GM19239 (cell line): Measurements from ENCODE around the gene C20orf144.
A peak's percentile ranks its signal among the peaks of the same experiment; 100 is the strongest.

ENCODE experiments used
- DNase-seq: peaks from one replicate; pipeline ENCODE4 v3.0.0; 2011; ENCODE audit warnings: low spot score; ENCODE audit not compliant: insufficient read length
- FAIRE-seq: peaks from 2 replicates; lab custom pipeline; 2011; peaks lifted over from hg19 to GRCh38; lab: Jason Lieb, UNC

C20orf144 gene

DNA sequence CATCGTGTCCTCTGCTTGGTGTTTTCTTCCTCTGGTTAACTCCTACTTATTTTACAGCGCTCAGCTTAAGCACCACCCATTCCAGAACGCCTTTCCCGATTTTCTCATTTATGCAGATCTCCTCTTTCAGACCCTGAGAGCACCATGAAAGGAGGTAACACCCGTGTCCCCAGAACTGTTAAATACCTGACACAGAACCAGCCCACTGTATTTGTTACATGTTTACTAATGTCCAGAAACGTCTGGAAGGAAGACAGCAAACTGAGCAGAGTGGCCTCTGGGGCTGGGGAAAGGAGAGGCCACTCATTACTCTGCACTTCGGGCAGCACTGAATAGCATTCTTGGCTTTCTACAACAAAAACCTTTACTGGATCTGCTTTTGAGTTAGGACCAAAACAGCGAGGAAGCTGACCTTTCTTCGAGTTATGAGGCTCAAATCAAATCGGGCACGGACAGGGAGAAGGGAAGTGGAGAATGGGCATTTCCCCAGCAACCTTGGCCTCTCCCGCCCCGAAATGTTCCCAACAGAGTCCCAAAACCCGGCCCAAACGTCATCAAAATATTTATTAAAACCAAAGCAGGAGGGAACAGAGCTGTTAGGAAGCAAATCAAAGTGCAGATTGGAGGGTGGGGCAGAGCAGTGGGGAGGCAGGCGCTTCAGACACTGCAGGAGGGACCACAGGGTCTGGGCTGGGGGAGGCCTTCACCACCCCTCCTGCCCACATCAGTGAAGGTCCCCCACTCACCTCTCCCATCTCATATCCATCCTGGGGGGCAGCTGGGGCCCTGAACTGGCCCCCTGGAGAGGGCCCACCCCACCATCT lies 13.2 kb downstream of the C20orf144 start:
- no peak for FAIRE-seq
- no peak for DNase-seq

DNA sequence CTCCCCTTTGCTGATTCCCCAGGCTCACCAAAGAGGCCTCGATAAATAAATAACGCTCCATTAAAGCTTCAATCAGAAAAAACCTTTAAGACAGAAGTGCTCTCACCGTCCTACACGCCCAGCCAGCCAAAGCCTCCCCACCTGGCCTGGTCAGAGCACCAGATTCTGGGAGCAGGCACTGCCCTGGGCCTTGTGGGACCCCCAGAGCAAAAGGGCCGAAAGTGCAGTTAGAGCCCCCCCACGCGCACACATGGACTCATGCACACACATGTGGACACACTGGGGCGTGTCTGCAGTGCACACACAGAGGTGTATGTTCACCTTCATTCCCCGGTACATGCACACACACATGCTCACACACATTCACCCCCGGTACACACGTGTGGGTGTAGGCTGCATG lies 14.0 kb downstream of the C20orf144 start:
- DNase-seq (no peak), FAIRE-seq (no peak)

DNA sequence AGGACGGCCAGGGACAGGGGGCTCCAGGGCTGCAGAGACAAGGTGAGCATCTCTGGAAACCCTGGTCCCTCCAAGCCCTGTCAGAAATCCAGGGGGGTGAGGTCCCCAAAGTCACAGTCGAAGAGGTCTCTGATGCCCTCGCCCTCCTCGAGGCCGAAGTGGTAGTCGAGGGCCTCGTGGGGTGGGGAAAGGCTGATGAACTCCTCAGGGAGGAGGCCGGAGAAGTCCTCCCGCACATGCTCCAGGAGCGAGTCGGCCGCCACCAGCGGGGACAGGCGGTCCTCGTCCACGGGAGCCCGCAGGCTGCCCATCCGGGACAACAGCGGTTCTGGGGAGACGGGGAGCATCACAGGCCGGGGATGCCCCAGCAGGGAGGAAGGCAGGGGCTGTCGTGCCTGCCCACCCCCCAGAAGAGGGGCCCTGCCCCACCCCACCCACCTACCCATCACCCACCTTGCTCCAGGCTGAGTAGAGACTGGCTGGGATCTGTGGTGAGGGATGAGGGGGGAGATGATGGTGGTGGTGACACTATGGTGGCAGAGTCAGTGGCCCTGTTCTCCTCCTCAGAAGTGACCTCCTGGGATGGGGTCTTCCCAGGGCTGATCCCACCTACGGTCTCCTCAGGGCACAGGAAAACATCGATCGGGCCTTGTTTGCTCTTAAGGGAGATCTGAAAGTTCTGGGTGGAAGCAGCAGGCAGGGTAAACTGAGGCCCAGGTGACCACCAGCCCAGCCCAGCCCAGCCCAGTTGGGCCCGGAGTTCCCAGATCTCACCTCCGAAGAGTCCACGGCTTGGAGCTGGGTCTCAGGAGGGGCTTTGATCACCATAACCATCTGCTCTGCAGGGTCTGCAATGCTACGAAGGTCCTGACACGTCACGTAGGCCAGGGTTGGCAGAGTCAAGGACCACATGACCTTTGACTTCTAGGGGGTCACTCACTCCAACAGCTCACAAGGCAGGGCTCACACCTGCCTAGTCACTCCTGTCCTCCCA lies 14.8 kb downstream of the C20orf144 start:
- DNase-seq = no peak
- FAIRE-seq = no peak

DNA sequence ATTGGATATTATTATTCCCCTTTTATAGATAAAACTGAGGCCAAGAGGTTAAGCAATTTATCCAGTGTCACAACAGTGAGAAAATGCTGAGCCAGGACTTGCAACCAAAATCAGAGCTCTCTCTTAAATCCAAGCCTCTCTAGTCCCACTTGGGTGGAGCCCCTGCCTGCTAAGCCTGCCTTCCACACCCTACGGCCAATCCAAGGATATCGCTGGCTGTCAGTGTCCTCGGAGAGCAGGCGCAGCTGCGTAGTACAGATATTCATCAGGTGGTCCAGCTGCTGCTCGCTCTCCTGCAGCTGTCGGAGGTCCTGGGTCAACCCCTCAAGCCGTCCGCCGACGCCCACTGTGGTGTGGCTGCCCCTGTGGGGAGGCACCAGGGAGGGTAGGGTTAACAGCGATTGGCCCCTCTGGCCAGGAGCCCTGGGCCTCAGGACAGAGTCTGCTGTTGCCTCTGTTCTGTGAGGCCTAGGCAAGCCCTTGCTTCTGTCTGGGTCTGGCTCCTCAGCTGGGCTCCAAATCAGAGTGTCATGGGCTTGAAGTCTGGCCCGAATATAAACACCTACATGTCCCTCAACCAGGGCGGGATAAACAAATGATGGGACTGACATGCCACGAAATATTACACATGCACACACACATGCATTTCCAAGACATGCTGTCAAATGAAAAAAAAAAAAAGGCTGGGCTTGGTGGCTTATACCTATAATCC lies 16.0 kb downstream of the C20orf144 start:
- no peak for FAIRE-seq
- DNase-seq = no peak

DNA sequence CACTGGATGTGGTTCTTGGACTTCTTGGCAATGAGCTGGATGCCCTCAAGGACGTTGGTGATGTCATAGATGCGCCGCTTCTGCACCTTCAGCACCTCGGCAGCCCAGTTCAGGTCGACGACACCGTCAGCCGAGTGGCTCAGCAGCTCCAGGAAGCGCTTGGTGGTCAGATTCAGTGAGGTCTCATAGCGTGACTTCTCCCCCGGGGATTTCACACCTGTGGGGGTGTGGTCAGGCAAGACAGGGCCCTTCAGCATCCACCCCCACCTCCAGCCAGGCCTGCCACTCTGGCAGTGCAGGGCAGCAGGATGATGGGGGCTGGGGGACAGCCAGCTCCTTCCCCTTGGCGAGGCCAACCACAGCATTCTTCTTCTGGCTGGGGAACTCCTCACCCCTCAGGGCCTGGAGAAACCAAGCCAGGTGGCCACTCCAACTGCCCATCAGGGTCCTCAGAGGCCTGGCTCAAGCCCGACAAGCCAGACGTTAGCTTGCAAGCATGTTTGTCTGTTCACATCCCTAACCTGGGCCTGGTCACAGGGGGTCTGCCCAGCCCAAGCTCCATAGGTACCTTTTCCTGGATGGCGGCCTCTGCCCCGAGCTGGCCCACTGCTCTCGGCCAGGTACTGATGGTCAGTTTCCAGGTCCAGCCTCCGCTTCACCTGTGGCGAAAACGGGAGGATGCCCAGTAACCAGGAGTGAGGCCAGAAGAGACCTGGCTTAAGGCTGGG lies 17.8 kb downstream of the C20orf144 start:
- DNase-seq (peak; percentile 63), FAIRE-seq (peak; percentile 71)

DNA sequence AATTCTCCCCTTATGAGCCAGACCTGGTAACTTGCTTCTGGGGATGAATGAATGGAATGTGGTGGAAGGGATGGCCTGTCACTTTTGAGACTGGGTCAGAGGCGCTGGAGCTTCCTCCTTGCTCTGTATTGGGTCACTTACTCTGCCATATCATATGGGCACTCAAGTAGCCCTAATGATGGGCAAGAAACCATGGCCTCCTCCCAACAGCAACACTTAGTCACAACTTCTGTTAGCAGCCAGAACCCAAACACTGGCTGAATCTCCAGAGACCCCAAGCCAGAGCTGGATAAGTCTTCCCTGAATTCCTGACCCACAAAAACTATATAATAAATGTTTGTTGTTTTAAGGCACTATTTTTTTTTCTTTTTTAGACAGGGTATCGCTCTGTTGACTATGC lies 18.6 kb downstream of the C20orf144 start:
- FAIRE-seq (no peak), DNase-seq (no peak)

DNA sequence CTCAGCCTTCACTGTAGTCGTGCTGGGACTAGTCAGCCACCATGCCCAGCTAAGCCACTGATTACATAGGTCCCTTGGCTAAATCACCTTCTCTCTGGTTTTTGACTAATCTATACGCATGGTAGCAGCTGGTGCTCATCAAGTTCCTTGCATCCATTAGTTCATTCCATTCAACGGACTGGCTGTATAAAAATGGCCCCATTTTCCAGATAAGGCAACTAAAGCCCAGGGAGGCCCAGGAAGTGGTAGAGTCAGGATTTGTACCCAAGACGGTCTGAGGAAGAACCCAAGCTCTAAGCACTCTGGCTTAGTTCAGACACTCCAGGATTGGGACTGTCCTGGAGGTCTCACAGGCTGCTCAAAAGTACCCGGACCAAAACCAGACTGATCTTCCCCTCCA lies 19.2 kb downstream of the C20orf144 start:
- DNase-seq (no peak), FAIRE-seq (no peak)

DNA sequence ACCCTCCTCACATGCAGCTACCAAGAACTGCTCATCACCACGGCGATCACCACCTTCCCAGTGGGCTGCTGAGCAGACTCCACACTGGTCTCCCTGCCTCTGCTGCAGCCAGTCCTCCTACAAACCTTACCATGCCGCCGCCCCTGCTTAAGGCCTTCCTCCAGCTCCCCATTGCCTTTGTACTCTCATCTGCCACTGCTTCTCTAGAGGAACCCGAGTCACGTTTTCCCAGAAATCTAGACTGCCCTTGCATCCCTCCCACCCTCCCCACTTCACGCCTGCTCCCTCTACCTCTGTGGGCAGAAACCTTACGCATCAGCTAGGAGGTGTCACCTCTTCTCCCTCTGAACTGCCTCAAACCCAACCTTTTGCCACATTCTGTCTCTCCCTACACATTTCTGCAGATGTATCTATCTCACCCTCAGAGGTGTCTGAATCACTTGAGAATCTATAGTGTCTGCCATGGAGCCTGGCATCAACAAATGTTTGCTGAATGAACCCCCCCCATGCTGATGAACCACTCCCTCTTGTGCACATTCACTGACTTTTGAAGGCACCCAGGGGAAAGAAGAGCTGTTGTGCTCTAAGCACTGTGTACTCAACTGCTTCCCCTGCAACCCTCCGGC lies 19.7 kb downstream of the C20orf144 start:
- DNase-seq (no peak), FAIRE-seq (no peak)

DNA sequence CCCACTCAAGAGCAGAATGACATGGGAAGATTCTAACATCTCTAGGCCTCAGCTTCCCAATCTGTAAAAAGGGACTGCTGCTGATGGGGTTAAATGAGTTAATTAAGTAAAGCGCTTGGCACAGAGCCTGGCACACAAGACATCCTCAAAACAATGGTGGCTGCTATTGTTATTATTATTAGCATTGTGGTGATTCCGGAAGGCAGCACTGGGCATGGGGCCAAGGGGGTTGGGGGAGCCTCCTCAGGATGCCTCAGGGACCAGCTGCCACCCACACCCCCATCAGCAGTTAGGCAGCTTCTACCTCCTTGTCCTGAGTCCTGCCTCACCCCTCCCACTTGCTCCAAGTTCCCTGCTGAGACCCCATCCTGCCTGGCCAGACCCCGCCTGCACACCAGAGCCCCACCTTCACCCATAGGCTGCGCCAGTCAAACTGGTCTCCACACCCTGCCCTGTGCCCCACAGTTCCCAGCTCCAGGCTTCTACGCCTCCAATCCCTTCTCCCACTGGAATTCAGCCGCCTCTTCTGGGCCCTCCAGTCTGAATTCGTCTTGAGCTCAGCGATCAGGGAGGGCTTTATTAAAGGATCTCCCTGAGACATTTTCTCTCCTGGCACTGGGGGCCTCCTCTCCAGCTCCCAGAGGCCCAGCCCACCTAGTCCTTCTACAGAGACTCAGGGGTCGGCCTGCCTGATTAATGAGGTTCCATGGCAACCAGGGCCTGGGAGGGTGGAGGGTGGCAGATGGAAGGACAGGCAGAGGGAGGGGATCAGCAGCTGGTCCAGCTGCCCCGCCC lies 22.6 kb downstream of the C20orf144 start:
- no peak for DNase-seq
- FAIRE-seq = no peak

DNA sequence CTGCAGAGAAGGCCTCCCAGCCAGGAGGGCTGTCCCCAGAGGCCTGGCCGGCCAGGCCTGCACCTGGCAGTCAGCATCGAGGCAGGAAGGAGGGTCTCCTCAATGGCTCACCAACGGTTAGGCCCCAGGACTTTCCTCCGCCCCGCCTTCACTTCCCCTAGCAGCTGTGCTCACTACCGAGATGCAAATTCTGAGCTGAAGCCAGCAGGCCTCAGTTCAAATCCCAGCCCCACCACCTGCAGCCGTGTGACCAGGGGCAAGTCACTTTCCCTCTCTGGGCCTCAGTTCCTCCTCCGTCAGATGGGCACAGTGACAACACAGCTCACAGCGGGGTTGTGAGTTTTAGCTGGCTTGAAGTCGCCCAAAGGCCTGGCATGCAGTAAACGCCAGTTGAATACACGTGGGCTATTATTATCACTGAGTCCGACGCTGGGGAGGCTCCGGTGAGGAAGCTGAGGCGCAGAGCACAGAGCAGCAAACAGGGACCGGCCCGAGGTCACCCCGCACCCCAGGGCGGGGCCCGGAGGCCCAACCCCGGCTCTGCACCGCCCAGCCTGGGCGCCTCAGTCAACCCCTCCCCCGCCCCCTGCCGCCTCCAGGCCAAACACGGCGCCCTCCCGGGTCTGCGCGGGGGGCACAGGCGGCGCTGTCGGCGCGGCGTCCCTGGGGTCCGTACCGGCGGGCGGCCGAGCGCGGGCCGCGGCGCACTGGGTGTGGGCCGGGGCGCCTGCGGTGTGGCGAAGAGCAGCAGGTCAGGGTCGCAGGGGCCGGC lies 23.4 kb downstream of the C20orf144 start:
- DNase-seq (peak; percentile 86), FAIRE-seq (peak; percentile 87)

DNA sequence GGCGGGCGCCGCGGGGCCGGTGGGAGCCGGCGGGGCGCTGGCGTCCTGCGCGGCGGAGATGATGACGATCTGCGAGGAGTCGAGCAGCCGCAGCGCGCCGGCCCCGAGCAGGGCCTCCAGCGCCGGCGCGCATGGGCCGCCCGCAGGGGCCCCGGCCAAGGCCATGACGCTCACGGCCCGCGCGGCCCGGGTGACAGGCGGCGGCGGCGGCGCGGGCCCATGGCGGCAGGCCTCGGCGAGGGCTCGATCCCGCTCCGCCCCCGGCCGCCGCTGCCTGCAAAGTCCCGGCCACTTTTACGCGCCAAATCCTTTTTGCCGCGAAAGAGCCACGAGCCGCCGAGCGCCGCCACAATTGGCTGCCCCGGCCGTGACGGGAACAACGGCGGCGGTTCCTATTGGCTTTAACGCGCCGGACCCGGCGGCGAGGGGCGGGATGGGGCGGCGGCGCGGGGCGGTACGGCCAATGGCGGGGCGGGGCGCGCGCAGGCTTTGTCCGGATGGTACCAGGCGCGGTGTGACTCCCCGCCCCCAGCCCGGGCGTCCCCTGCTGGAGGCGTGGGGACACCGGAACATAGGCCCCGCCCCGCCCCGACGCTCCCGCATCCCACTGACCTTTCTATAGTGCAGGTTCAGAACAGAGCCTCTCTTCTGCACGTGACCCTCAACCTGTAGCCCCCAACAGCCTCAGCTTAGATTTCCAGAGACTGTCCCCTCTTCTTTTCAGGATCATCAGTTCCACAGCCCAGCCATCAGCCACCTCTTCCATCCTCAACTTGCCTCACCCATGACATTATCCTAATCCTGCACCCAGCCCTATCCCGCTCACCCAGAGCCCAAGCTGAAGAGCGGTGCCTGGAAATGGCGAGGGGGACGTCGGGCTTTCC lies 24.2 kb downstream of the C20orf144 start, which contains the start of gene E2F1:
Gene E2F1 (minus strand): TSS at position 286 of the 884 bp plus-strand sequence. CDS start 121 bp downstream, at position 165.
- FAIRE-seq (peak; percentile 49), DNase-seq (peak; percentile 98)

DNA sequence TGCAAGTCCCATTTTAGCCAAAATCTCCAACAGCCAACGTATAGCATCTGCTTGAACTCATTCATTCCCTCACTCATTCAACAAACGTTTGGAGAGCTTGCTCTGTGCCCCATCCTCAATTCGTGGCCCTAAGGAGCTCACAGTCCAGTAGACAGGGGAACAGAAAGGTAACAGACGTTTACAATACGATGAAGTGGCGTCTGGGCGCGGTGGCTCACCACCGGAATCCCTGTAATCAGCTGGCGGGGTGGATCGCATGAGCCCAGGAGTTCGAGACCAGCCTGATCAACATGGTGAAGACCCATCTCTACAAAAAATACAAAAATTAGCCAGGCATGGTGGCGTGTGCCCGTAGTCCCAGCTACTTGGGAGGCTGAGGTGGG lies 24.8 kb downstream of the C20orf144 start:
- no peak for FAIRE-seq

DNA sequence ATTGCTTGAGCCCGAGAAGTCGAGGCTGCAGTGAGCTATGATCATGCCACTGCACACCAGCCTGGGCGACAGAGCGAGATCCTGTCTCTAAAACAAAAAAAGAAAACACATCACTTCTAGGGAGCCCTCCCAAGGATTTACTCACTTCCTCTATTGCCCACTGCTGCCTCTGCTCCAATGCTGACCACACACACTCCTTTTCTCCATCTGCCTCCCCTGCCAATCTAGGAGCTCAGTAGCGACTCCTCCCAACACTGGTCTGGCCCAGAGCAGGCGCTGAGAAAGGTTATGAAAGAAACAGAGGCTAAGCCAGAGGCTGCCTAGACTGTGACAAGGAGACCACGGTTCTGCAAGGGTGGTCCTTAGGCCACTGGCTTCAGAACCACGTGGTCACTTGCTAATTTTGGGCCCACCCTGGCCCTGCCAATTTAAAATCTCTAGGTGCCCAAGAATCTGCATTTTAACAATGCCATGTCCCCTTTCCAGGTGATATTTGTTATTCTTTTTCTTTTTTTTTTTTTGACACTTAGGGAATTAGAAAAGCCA lies 25.3 kb downstream of the C20orf144 start:
- no peak for DNase-seq
- no peak for FAIRE-seq

More for the DNA sequence above, 24.8 kb downstream of the C20orf144 start:
- no peak for DNase-seq

DNA sequence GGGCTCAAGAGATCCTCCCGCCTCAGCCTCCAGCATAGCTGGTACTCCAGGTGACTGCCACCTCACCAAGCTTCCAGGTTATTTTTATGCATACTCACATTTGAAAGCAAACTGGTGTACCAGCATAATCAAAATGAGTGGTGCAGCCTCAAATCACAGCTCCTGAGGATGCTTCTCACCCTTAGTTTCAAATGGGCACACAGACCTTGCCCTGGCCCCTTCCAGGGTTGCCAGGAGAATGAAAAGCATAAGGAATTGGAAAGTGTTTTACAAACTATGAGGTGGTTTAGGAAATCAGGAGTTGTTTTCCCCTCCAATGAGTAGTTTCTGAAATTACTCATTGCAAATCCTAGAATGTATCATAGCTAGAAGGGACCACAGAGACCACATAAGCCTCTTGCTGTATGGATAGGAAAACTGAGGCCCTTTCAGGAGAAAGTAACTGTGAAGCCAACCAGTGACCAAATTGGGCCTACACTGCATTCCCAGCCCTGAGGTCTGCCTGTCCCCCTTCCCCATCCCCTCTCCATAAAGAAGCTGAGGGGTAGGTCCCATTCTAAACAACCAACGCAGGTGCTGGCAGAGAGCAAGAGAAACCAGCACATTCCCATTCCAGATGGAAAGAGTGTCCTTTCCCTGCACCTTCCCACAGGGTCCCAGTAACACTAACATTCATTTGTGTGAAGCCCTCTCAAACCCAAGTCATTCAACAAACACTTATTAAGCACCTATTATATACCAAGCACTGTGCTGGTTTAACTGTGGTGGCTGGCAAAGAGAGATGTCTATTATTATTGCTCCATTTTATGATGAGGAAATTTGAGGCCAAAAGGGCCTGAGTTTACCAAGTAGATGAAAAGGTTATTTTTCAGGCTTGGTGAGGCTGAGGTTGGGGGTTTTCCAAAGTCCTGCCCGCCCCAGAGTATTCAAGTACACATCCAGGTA lies 26.1 kb downstream of the C20orf144 start:
- DNase-seq = no peak

DNA sequence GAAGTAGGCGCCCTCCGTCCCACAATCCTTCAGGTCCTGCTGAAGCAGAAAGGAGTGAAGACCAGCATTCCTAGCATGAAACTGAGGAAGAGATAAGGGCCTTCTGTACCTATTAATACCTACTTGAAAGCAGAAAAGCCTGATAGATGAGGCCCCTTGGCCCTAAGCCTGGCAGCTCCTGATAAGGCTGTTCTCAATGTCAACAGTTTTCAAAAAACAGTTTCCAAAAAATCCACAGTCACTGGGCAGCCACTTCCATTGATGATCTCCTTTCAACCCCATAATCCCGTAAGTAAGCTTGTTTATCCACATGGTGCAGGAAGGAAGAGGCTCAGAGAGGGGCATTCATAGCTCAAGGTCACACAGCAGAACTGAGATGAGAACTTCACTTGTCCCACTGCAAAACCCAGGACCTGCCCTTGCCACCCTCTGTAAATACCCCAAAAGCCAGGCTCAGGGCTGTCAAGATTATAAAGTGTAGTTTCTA lies 26.9 kb downstream of the C20orf144 start:
- DNase-seq (no peak), FAIRE-seq (no peak)

More for the DNA sequence above, 26.1 kb downstream of the C20orf144 start:
- no peak for FAIRE-seq
